HepG2 (cell line): ENCODE results near the gene RASSF6. TPM values are rescaled to one million over a fixed set of nuclear protein-coding genes. Genes with fewer than 3 reads are reported as not detected.
"Not testable (repeated sequence)": the region's sequence is repeated elsewhere in the genome, so short reads cannot be mapped to it uniquely, and the experiment has no call there.

ENCODE experiments used
- ATAC-seq: fragments of 200-7000 bp; cut with Tn5 transposase; 3 replicates; pipeline ENCODE4 v1.9.1; 2020; ENCODE audit warnings: mild to moderate bottlenecking, moderate library complexity
- BruUV-seq: library from RNA; stranded (reverse); fragments of 400-500 nt; replicated peaks from 2 replicates; lab custom pipeline; 2021; lab: Mats Ljungman, UMichigan
- CTCF ChIA-PET: fragments of 300-600 bp; formaldehyde crosslinking; extraction: SDS; loops from one replicate; lab custom pipeline; 2021; ENCODE audit warnings: low total read pairs, inconsistent platforms, low intra/inter-chr PET ratio; lab: Yijun Ruan, JAX
- POLR2A ChIA-PET: fragments of 350-600 bp; sonication (Branson Sonifier 250); formaldehyde crosslinking; loops from one replicate; lab custom pipeline; 2020; ENCODE audit warnings: antibody characterized with exemption, inconsistent platforms; lab: Yijun Ruan, JAX
- DNase-seq: peaks from one replicate; pipeline ENCODE4 v3.0.0-alpha.2; 2015; ENCODE audit warnings: low spot score
- FAIRE-seq: peaks from 3 replicates; lab custom pipeline; 2011; peaks lifted over from hg19 to GRCh38; lab: Jason Lieb, UNC
- H2AFZ ChIP-seq: one replicate; pipeline ENCODE4 v1.6.1; 2011; ENCODE audit warnings: low read length, inconsistent platforms
- H3K27ac ChIP-seq: fragments of 300-600 bp; 3 replicates; pipeline ENCODE4 v1.8.0; 2011; ENCODE audit warnings: mixed run types, mild to moderate bottlenecking, mixed read lengths, low read length, inconsistent platforms; ENCODE audit not compliant: insufficient read depth; ENCODE audit errors: extremely low read length
- H3K27me3 ChIP-seq, 2 experiments: fragments of 200-600 bp in 1 of 2; 2 replicates in 1 of 2; 3 replicates in 1 of 2; pipeline versions ENCODE4 v1.6.0 to v1.8.0; 2011; ENCODE audit warnings: low read length in 2 of 2, mild to moderate bottlenecking in 2 of 2, moderate library complexity in 2 of 2, inconsistent platforms in 1 of 2; ENCODE audit not compliant: insufficient read depth in 2 of 2, control insufficient read depth in 1 of 2
- H3K36me3 ChIP-seq, 2 experiments: fragments of 200-600 bp in 1 of 2; replicated peaks in 1 of 2; 2 replicates in 1 of 2; 3 replicates in 1 of 2; pipeline versions ENCODE4 v1.5.1 to v1.8.0; 2011; ENCODE audit warnings: low read length in 2 of 2, inconsistent platforms in 1 of 2; ENCODE audit not compliant: insufficient read depth in 2 of 2, control insufficient read depth in 1 of 2
- H3K4me1 ChIP-seq: 2 replicates; pipeline ENCODE4 v1.5.1; 2012; ENCODE audit warnings: low read length, inconsistent platforms; ENCODE audit not compliant: insufficient read depth
- H3K4me2 ChIP-seq: 2 replicates; pipeline ENCODE4 v1.6.0; 2011; ENCODE audit warnings: low read depth, low read length, inconsistent platforms
- H3K4me3 ChIP-seq, 3 experiments: fragments of 200-600 bp in 1 of 3; sonication (generic), shearing (Covaris generic) in 1 of 3; replicated peaks in 1 of 3; 2 replicates each; pipeline ENCODE4 v1.5.1; 2011 to 2016; ENCODE audit warnings: low read length in 3 of 3, inconsistent platforms in 2 of 3, low read depth in 2 of 3, mild to moderate bottlenecking in 2 of 3, control low read depth in 1 of 3, mixed read lengths in 1 of 3; ENCODE audit not compliant: insufficient read depth in 1 of 3
- H3K79me2 ChIP-seq: one replicate; pipeline ENCODE4 v1.6.1; 2011; ENCODE audit warnings: low read length, inconsistent platforms; ENCODE audit not compliant: insufficient read depth
- H3K9ac ChIP-seq: 2 replicates; pipeline ENCODE4 v1.6.0; 2011; ENCODE audit warnings: mild to moderate bottlenecking, low read depth, low read length, inconsistent platforms; ENCODE audit not compliant: insufficient read depth
- H3K9me3 ChIP-seq: 2 replicates; pipeline ENCODE4 v1.5.1; 2012; ENCODE audit warnings: mild to moderate bottlenecking, low read length
- H4K20me1 ChIP-seq: 2 replicates; pipeline ENCODE4 v1.6.0; 2011; ENCODE audit warnings: inconsistent platforms, mild to moderate bottlenecking, low read length, moderate library complexity; ENCODE audit not compliant: insufficient read depth
- ARNT2 ChIP-seq: sonication (generic); formaldehyde crosslinking; IDR thresholded peaks from 2 replicates; pipeline ENCODE4 v1.8.0; 2022; ENCODE audit warnings: mild to moderate bottlenecking, low read depth, missing genetic modification reagents, moderate library complexity
- ZFY ChIP-seq: sonication (generic); formaldehyde crosslinking; IDR thresholded peaks from 2 replicates; pipeline ENCODE4 v1.4.0; 2020; ENCODE audit warnings: missing genetic modification reagents
- in situ Hi-C: cut with HindIII; loops from 2 replicates; pipeline ENCODE4 v1.10.0; 2017; ENCODE audit warnings: low pct_unique_long_range_greater_than_20kb; ENCODE audit not compliant: extremely low pct_ligation_motif_present
- intact Hi-C: fragments of 100-400 bp; cut with micrococcal nuclease; formaldehyde crosslinking; loops from one replicate; pipeline ENCODE4 v1.10.0; 2022; ENCODE audit not compliant: unreplicated experiment
- polyA plus RNA-seq, 8 experiments: library from polyadenylated mRNA; depleted of rRNA in 3 of 8; stranded (reverse) in 7 of 8; unstranded in 1 of 8; fragments of >200 nt; fragmentation: Illumina TruSeq in 4 of 8; extraction: Trizol in 4 of 8; gene quantifications; 2 replicates each; pipeline versions ENCODE4 v1.2.1 to v1.2.3, GENCODE V29; 2011 to 2016; ENCODE audit warnings: low read depth in 4 of 8, missing spikeins in 1 of 8, mixed read lengths in 1 of 8; ENCODE audit not compliant: insufficient read depth in 1 of 8
- total RNA-seq, 5 experiments: library from RNA; depleted of rRNA; stranded (reverse); fragments of >200 nt; fragmentation: Illumina TruSeq; extraction: Trizol; gene quantifications; 2 replicates each; pipeline ENCODE4 v1.2.3, GENCODE V29; 2016; ENCODE audit warnings: low read depth in 1 of 5
- TF ChIP-seq, protein P1 (sequence below): sonication (generic); formaldehyde crosslinking; IDR thresholded peaks from 2 replicates; pipeline ENCODE4 v1.4.0; 2020; ENCODE audit warnings: missing genetic modification reagents
- TF ChIP-seq, protein P2 (sequence below): sonication (generic); formaldehyde crosslinking; IDR thresholded peaks from 2 replicates; pipeline ENCODE4 v1.5.1; 2020; ENCODE audit warnings: mild to moderate bottlenecking, moderate library complexity, missing genetic modification reagents

The RASSF6 gene
- total and polyA plus RNA-seq, 2 of the 13 experiments (the other 11 are each of a cell fraction or from before 2014, with no cell fraction given): 0.03 to 0.11 TPM

DNA sequence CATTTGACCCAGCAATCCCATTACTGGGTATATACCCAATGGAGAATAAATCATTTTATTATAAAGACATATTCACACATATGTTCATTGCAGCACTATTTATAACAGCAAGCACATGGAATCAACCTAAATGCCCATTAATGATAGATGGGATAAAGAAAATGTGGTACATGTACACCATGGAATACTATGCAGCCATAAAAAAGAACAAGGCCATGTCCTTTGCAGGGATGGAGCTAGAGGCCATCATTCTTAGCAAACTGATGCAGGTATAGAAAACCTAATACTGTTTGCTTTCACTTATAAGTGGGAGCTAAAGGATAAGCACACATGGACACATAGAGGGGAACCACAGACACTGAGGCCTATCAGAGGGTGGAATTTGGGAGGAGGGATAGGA is 22.6 kb downstream of the RASSF6 start (continued):
- no peak for TF ChIP-seq ZFY
- TF ChIP-seq, protein P1, sequence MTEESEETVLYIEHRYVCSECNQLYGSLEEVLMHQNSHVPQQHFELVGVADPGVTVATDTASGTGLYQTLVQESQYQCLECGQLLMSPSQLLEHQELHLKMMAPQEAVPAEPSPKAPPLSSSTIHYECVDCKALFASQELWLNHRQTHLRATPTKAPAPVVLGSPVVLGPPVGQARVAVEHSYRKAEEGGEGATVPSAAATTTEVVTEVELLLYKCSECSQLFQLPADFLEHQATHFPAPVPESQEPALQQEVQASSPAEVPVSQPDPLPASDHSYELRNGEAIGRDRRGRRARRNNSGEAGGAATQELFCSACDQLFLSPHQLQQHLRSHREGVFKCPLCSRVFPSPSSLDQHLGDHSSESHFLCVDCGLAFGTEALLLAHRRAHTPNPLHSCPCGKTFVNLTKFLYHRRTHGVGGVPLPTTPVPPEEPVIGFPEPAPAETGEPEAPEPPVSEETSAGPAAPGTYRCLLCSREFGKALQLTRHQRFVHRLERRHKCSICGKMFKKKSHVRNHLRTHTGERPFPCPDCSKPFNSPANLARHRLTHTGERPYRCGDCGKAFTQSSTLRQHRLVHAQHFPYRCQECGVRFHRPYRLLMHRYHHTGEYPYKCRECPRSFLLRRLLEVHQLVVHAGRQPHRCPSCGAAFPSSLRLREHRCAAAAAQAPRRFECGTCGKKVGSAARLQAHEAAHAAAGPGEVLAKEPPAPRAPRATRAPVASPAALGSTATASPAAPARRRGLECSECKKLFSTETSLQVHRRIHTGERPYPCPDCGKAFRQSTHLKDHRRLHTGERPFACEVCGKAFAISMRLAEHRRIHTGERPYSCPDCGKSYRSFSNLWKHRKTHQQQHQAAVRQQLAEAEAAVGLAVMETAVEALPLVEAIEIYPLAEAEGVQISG (CRISPR knock-in tag): no peak
- TF ChIP-seq, protein P2, sequence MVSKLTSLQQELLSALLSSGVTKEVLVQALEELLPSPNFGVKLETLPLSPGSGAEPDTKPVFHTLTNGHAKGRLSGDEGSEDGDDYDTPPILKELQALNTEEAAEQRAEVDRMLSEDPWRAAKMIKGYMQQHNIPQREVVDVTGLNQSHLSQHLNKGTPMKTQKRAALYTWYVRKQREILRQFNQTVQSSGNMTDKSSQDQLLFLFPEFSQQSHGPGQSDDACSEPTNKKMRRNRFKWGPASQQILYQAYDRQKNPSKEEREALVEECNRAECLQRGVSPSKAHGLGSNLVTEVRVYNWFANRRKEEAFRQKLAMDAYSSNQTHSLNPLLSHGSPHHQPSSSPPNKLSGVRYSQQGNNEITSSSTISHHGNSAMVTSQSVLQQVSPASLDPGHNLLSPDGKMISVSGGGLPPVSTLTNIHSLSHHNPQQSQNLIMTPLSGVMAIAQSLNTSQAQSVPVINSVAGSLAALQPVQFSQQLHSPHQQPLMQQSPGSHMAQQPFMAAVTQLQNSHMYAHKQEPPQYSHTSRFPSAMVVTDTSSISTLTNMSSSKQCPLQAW (CRISPR knock-in tag): no peak
- no peak for TF ChIP-seq ARNT2 (CRISPR knock-in tag)

DNA sequence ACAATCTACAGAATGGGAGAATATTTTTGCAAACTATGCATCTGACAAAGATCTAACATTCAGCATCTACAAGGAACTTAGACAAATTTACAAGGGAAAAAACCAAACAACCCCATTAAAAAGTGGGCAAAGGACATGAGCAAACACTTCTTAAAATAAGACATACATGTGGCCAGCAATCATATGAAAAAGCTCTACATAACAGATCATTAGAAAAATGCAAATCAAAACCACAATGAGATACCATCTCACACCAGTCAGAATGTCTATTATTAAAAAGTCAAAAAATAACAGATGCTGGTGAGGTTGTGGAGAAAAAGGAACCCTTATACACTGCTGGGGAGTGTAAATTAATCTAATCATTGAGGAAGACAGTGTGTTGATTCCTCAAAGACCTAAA is 23.1 kb downstream of the RASSF6 start:
- intact Hi-C loops, BruUV-seq, H3K79me2 ChIP-seq, H3K9me3 ChIP-seq, H2AFZ ChIP-seq, POLR2A ChIA-PET, CTCF ChIA-PET, H3K27ac ChIP-seq, H3K4me3 ChIP-seq, H3K36me3 ChIP-seq, H4K20me1 ChIP-seq, DNase-seq, H3K27me3 ChIP-seq, H3K9ac ChIP-seq, ATAC-seq, H3K4me2 ChIP-seq, FAIRE-seq: not testable (repeated sequence)
- in situ Hi-C loops: loop anchor here (25.0 kb wide), 1 partner anchor 260 kb away; no protein-coding TSS in a partner anchor
- H3K4me1 ChIP-seq: peaks cover 63% of the 10 kb centered on the region
